NT2/D1 (cell line): ENCODE measurements around the gene IRAK4.
A peak's percentile ranks its signal among the peaks of the same experiment; 100 is the strongest.

ENCODE experiments used
- DNase-seq: peaks from one replicate; pipeline ENCODE4 v3.0.0-alpha.2; 2011; ENCODE audit warnings: low read depth, low spot score
- H3K27me3 ChIP-seq: 2 replicates; pipeline ENCODE4 v1.6.0; 2011; ENCODE audit warnings: mild to moderate bottlenecking; ENCODE audit not compliant: insufficient read length, insufficient read depth
- H3K36me3 ChIP-seq: 2 replicates; pipeline ENCODE4 v1.6.1; 2011; ENCODE audit warnings: mild to moderate bottlenecking, low read length, mixed read lengths; ENCODE audit not compliant: insufficient read depth, insufficient read length
- H3K4me1 ChIP-seq: 2 replicates; pipeline ENCODE4 v1.5.1; 2011; ENCODE audit not compliant: insufficient read depth, insufficient read length
- H3K4me3 ChIP-seq: 2 replicates; pipeline ENCODE4 v1.5.1; 2011; ENCODE audit warnings: low read depth; ENCODE audit not compliant: insufficient read length
- H3K9ac ChIP-seq: 2 replicates; pipeline ENCODE4 v1.6.0; 2011; ENCODE audit warnings: low read depth; ENCODE audit not compliant: insufficient read length
- H3K9me3 ChIP-seq: 2 replicates; pipeline ENCODE4 v1.5.1; 2011; ENCODE audit warnings: mild to moderate bottlenecking, low read length; ENCODE audit not compliant: insufficient read depth
- SUZ12 ChIP-seq: IDR thresholded peaks from 2 replicates; pipeline ENCODE4 v1.6.1; 2011; ENCODE audit not compliant: insufficient read length, insufficient read depth; ENCODE audit errors: extremely low read depth
- YY1 ChIP-seq: IDR thresholded peaks from 2 replicates; pipeline ENCODE4 v1.6.1; 2011; ENCODE audit not compliant: insufficient read length, insufficient read depth
- ZNF274 ChIP-seq: IDR thresholded peaks from 2 replicates; pipeline ENCODE4 v1.6.1; 2011; ENCODE audit warnings: mild to moderate bottlenecking, low read depth, low read length

Gene IRAK4

GRCh38 chr12:43754015-43754414 is 4.7 kb upstream of the IRAK4 start:
- no peak overlapping the region for H3K9ac ChIP-seq

GRCh38 chr12:43758247-43758727 is 464 bp upstream of the IRAK4 start:
- DNase-seq, result peak; percentile 3
- Histone ChIP-seq H3K4me1 (no peaks in the 10 kb centered on the region), H3K27me3 (no peaks in the 10 kb centered on the region), H3K9me3 (no peaks in the 10 kb centered on the region; the same call in 1 of the 2 replicates), H3K36me3 (peaks cover 18% of the 10 kb centered on the region), H3K9ac (peak overlapping the region; percentile 75), H3K4me3 (peak overlapping the region; percentile 70)
- TF ChIP-seq ZNF274 (no peak), YY1 (no peak), SUZ12 (no peak)

More at GRCh38 chr12:43754015-43754414, 4.7 kb upstream of the IRAK4 start:
- DNase-seq, result no peak
- Histone ChIP-seq H3K36me3 (peaks cover 37% of the 10 kb centered on the region), H3K4me3 (no peak overlapping the region), H3K27me3 (no peaks in the 10 kb centered on the region), H3K4me1 (no peaks in the 10 kb centered on the region), H3K9me3 (peaks cover 6% of the 10 kb centered on the region)
- TF ChIP-seq ZNF274, result no peak
- TF ChIP-seq SUZ12, result no peak
- TF ChIP-seq YY1, result no peak

- H3K36me3 ChIP-seq, result no peaks in the 10 kb centered on the region
- no peak overlapping the region for H3K4me3 ChIP-seq
- H3K4me1 ChIP-seq, result no peaks in the 10 kb centered on the region
- H3K9me3 ChIP-seq, result no peaks in the 10 kb centered on the region; the same call in 1 of the 2 replicates
- DNase-seq, result no peak
- TF ChIP-seq ZNF274 (no peak), YY1 (no peak)
- no peak overlapping the region for H3K9ac ChIP-seq
- H3K27me3 ChIP-seq, result no peaks in the 10 kb centered on the region
These were observed 1.6 kb downstream of the IRAK4 start for GRCh38 chr12:43760396-43760795.

GRCh38 chr12:43761500-43761899 is 2.7 kb downstream of the IRAK4 start:
- DNase-seq, result no peak
- no peaks in the 10 kb centered on the region for H3K27me3 ChIP-seq
- TF ChIP-seq ZNF274, result no peak
- TF ChIP-seq YY1, result no peak
- no peak for TF ChIP-seq SUZ12

GRCh38 chr12:43762596-43762995 is 3.8 kb downstream of the IRAK4 start:
- Histone ChIP-seq H3K27me3 (no peaks in the 10 kb centered on the region), H3K36me3 (no peaks in the 10 kb centered on the region), H3K9me3 (no peaks in the 10 kb centered on the region; the same call in 1 of the 2 replicates), H3K4me3 (no peak overlapping the region), H3K4me1 (no peaks in the 10 kb centered on the region), H3K9ac (no peak overlapping the region)
- TF ChIP-seq SUZ12 (no peak), ZNF274 (no peak), YY1 (no peak)
- no peak for DNase-seq

More at GRCh38 chr12:43761500-43761899, 2.7 kb downstream of the IRAK4 start:
- Histone ChIP-seq H3K4me1 (no peaks in the 10 kb centered on the region), H3K4me3 (no peak overlapping the region), H3K9me3 (no peaks in the 10 kb centered on the region; the same call in 1 of the 2 replicates), H3K9ac (no peak overlapping the region), H3K36me3 (no peaks in the 10 kb centered on the region)

GRCh38 chr12:43763769-43764168 is 5.0 kb downstream of the IRAK4 start:
- H3K9ac ChIP-seq, result no peak overlapping the region
- no peak for TF ChIP-seq SUZ12
- no peak for TF ChIP-seq YY1
- no peak for TF ChIP-seq ZNF274
- no peaks in the 10 kb centered on the region for H3K36me3 ChIP-seq
- no peak overlapping the region for H3K4me3 ChIP-seq
- DNase-seq, result no peak
- H3K27me3 ChIP-seq, result no peaks in the 10 kb centered on the region
- no peaks in the 10 kb centered on the region for H3K9me3 ChIP-seq
- H3K4me1 ChIP-seq, result no peaks in the 10 kb centered on the region

GRCh38 chr12:43764528-43764927 is 5.8 kb downstream of the IRAK4 start:
- Histone ChIP-seq H3K4me3 (no peak overlapping the region), H3K4me1 (no peaks in the 10 kb centered on the region), H3K27me3 (no peaks in the 10 kb centered on the region), H3K9ac (no peak overlapping the region), H3K9me3 (no peaks in the 10 kb centered on the region), H3K36me3 (no peaks in the 10 kb centered on the region)
- TF ChIP-seq SUZ12 (no peak), YY1 (no peak), ZNF274 (no peak)
- no peak for DNase-seq

GRCh38 chr12:43766291-43766690 is 7.5 kb downstream of the IRAK4 start:
- no peak for DNase-seq
- Histone ChIP-seq H3K9me3 (no peaks in the 10 kb centered on the region; the same call in 1 of the 2 replicates), H3K4me3 (no peak overlapping the region), H3K36me3 (no peaks in the 10 kb centered on the region), H3K4me1 (no peaks in the 10 kb centered on the region), H3K27me3 (no peaks in the 10 kb centered on the region), H3K9ac (no peak overlapping the region)
- TF ChIP-seq SUZ12 (no peak), YY1 (no peak), ZNF274 (no peak)
